B cell (primary cell): ENCODE results near the gene FEM1B. TPM values are rescaled to one million over a fixed set of nuclear protein-coding genes. Genes with fewer than 3 reads are reported as not detected.

Source experiments
- ATAC-seq: fragments of 200-7000 bp; cut with Tn5 transposase; one replicate; pipeline ENCODE4 v1.10.0; 2021; ENCODE audit warnings: low read depth, mild to moderate bottlenecking, moderate number of reproducible peaks, moderate library complexity
- CTCF ChIA-PET: fragments of 350-600 bp; sonication (Branson Sonifier 250); formaldehyde crosslinking; loops from one replicate; lab custom pipeline; 2021; ENCODE audit warnings: antibody characterized with exemption, inconsistent platforms; lab: Charles Lee
- POLR2A ChIA-PET: fragments of 350-600 bp; sonication (Branson Sonifier 250); formaldehyde crosslinking; loops from one replicate; lab custom pipeline; 2021; ENCODE audit warnings: antibody characterized with exemption; lab: Charles Lee
- DNase-seq: peaks from one replicate; pipeline ENCODE4 v3.0.0; 2013
- H2AFZ ChIP-seq: 2 replicates; pipeline ENCODE4 v1.6.1; 2012; ENCODE audit warnings: mild to moderate bottlenecking, low read depth, low read length; ENCODE audit not compliant: insufficient read depth, poor library complexity, severe bottlenecking
- H3K27ac ChIP-seq, 2 donors: 1 replicate in 1 of 2; 2 replicates in 1 of 2; pipeline ENCODE4 v1.5.1; 2012 to 2013; ENCODE audit warnings: low read length in 2 of 2, mild to moderate bottlenecking in 2 of 2, moderate library complexity in 1 of 2
- H3K27me3 ChIP-seq, 4 experiments: fragments of 200-600 bp in 1 of 4; sonication (generic) in 1 of 4; replicated peaks in 1 of 4; 1 replicate in 2 of 4; 2 replicates in 2 of 4; pipeline versions ENCODE4 v1.6.1 to v1.7.0; 2013 to 2016; ENCODE audit warnings: low read length in 3 of 4, mild to moderate bottlenecking in 2 of 4, mixed read lengths in 1 of 4, moderate library complexity in 1 of 4; ENCODE audit not compliant: insufficient read depth in 4 of 4, control insufficient read depth in 3 of 4; ENCODE audit errors: control extremely low read depth in 1 of 4
- H3K36me3 ChIP-seq, 2 experiments: replicated peaks in 1 of 2; 1 replicate in 1 of 2; 2 replicates in 1 of 2; pipeline versions ENCODE4 v1.6.1 to v1.7.1; 2013; ENCODE audit warnings: low read length in 1 of 2; ENCODE audit not compliant: insufficient read depth in 2 of 2, control insufficient read depth in 1 of 2; ENCODE audit errors: control extremely low read depth in 1 of 2, extremely low read depth in 1 of 2
- H3K4me1 ChIP-seq, 2 donors: fragments of 200-600 bp in 1 of 2; sonication (generic) in 1 of 2; 1 replicate in 1 of 2; 2 replicates in 1 of 2; pipeline versions ENCODE4 v1.5.1 to v1.6.1; 2013 to 2017; ENCODE audit warnings: low read length in 2 of 2; ENCODE audit not compliant: control insufficient read depth in 2 of 2, insufficient read depth in 2 of 2
- H3K4me2 ChIP-seq: replicated peaks from 2 replicates; pipeline ENCODE3; 2012; ENCODE audit warnings: mild to moderate bottlenecking, low read depth, low read length; ENCODE audit not compliant: poor library complexity, severe bottlenecking
- H3K4me3 ChIP-seq, 5 experiments: fragments of 200-600 bp in 1 of 5; sonication (generic) in 1 of 5; 1 replicate in 3 of 5; 2 replicates in 2 of 5; pipeline versions ENCODE4 v1.5.1 to v1.7.0; 2011 to 2016; ENCODE audit warnings: low read length in 4 of 5, mild to moderate bottlenecking in 4 of 5, low read depth in 2 of 5, control low read depth in 1 of 5, moderate library complexity in 1 of 5; ENCODE audit not compliant: insufficient read depth in 1 of 5; ENCODE audit errors: control extremely low read depth in 1 of 5, extremely low read depth in 1 of 5
- H3K79me2 ChIP-seq: fragments of 200-600 bp; sonication (generic); one replicate; pipeline ENCODE4 v1.6.0; 2016; ENCODE audit warnings: low read length; ENCODE audit not compliant: control insufficient read depth, insufficient read depth
- H3K9ac ChIP-seq: fragments of 200-600 bp; sonication (generic); 2 replicates; pipeline ENCODE4 v1.6.1; 2017; ENCODE audit warnings: mild to moderate bottlenecking, low read length, moderate library complexity
- H3K9me3 ChIP-seq, 3 donors: one replicate each; pipeline versions ENCODE4 v1.6.1 to v1.7.1; 2013; ENCODE audit warnings: low read length in 2 of 3; ENCODE audit not compliant: control insufficient read depth in 2 of 3, insufficient read depth in 1 of 3; ENCODE audit errors: control extremely low read depth in 1 of 3
- H4K20me1 ChIP-seq: 2 replicates; pipeline ENCODE4 v1.6.0; 2012; ENCODE audit warnings: mild to moderate bottlenecking, low read length; ENCODE audit not compliant: insufficient read depth, control insufficient read depth, poor library complexity, severe bottlenecking
- H3K27ac Mint-ChIP-seq: one replicate; pipeline ENCODE4 v1.8.0; 2021; ENCODE audit warnings: mixed read lengths
- H3K27me3 Mint-ChIP-seq: one replicate; pipeline ENCODE4 v1.8.0; 2021; ENCODE audit warnings: mixed read lengths
- H3K4me1 Mint-ChIP-seq: one replicate; pipeline ENCODE4 v1.8.0; 2021; ENCODE audit warnings: mixed read lengths
- H3K4me3 Mint-ChIP-seq: one replicate; pipeline ENCODE4 v1.8.0; 2021; ENCODE audit warnings: mixed read lengths
- H3K9me3 Mint-ChIP-seq: one replicate; pipeline ENCODE4 v1.8.0; 2022; ENCODE audit warnings: mixed read lengths; ENCODE audit not compliant: insufficient read depth
- EZH2 ChIP-seq: IDR thresholded peaks from 2 replicates; pipeline ENCODE4 v1.6.1; 2012; ENCODE audit warnings: borderline replicate concordance, low read depth, mild to moderate bottlenecking, moderate library complexity, low read length; ENCODE audit not compliant: insufficient read depth, poor library complexity, severe bottlenecking
- WGBS: methylation state at CpG from one replicate; pipeline ENCODE4 v1.1.5; 2013; ENCODE audit warnings: missing lambda C conversion rate; ENCODE audit not compliant: insufficient coverage; 5-methylcytosine and 5-hydroxymethylcytosine counted together
- intact Hi-C: fragments of 100-400 bp; cut with micrococcal nuclease; formaldehyde crosslinking; loops from one replicate; pipeline ENCODE4 v1.10.0; 2022
- polyA plus RNA-seq: library from polyadenylated mRNA; depleted of rRNA; stranded (reverse); fragments of >200 nt; gene quantifications from 2 replicates; pipeline ENCODE4 v1.2.3, GENCODE V29; 2012
- total RNA-seq, 2 donors: library from RNA; stranded (reverse); fragments of 120-200 nt in 1 of 2; gene quantifications; 1 replicate in 1 of 2; 2 replicates in 1 of 2; pipeline versions ENCODE4 v1.2.3 to v1.2.4, GENCODE V29; 2013 to 2022
- TF ChIP-seq, protein P1 (sequence below): fragments of 200-600 bp; IDR thresholded peaks from one replicate; pipeline ENCODE4 v1.8.0; 2022; ENCODE audit warnings: antibody characterized with exemption, mild to moderate bottlenecking

The FEM1B gene
- total and polyA plus RNA-seq, 2 donors (not counting 1 experiment from before 2014, with no cell fraction given) = 13.8 to 52.4 TPM

DNA sequence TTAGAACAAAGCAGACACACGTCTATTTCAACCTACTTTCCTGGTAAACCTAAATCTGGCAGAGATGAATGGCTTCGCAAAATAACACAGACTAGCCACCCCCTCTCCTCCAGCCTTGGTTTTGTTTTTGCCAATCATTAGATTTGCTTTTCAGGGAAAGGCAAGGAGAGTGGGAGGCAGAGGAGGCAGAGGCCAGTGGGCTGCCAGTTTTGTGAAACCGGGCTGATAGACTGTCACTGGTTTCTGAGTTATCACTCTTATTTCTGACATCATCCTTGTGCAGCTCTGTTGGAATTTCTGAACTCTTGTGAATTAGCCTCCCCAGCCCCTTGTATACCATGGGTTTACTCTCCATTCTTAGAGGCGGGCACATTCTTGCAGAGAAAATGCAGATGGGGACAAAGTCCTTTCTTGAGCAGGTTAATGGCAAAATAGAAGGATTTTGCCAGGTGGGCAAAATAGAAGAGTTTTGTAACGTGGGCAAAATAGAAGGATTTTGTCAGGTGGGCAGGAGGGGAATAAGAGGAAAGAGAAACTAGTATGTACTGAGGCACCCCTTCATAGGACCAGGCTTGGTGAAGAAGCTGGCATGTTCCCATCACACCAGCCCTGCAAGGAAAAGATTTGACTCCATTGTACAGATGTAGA lies 3.2 kb upstream of the FEM1B start:
- Histone ChIP-seq H3K4me1 (peaks cover 14 to 18% of the 10 kb centered on the region in 2 donors), H3K27me3 (no peaks in the 10 kb centered on the region), H3K9me3 (no peaks in the 10 kb centered on the region), H3K4me2 (no peak overlapping the region), H4K20me1 (peaks cover 9% of the 10 kb centered on the region), H3K79me2 (peaks cover 12% of the 10 kb centered on the region), H3K4me3 (no peak overlapping the region), H2AFZ (no peak overlapping the region), H3K9ac (no peak overlapping the region), H3K27ac (no peak overlapping the region), H3K36me3 (no peaks in the 10 kb centered on the region)
- Mint-ChIP-seq H3K27me3 (no peaks in the 10 kb centered on the region), H3K27ac (no peak overlapping the region), H3K4me1 (peaks cover 25% of the 10 kb centered on the region), H3K9me3 (no peaks in the 10 kb centered on the region), H3K4me3 (no peak overlapping the region)
- intact Hi-C loops = no loop called here
- DNase-seq (no peak), ATAC-seq (no peak)
- 52% methylated on average over 2 of the region's 5 CpGs for WGBS
- POLR2A ChIA-PET = no interaction called here
- TF ChIP-seq, protein P1, sequence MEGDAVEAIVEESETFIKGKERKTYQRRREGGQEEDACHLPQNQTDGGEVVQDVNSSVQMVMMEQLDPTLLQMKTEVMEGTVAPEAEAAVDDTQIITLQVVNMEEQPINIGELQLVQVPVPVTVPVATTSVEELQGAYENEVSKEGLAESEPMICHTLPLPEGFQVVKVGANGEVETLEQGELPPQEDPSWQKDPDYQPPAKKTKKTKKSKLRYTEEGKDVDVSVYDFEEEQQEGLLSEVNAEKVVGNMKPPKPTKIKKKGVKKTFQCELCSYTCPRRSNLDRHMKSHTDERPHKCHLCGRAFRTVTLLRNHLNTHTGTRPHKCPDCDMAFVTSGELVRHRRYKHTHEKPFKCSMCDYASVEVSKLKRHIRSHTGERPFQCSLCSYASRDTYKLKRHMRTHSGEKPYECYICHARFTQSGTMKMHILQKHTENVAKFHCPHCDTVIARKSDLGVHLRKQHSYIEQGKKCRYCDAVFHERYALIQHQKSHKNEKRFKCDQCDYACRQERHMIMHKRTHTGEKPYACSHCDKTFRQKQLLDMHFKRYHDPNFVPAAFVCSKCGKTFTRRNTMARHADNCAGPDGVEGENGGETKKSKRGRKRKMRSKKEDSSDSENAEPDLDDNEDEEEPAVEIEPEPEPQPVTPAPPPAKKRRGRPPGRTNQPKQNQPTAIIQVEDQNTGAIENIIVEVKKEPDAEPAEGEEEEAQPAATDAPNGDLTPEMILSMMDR = no peak
- TF ChIP-seq EZH2 = no peak
- CTCF ChIA-PET = interaction anchor here (1.0 kb wide), 1 partner anchor 20 kb away, joined by 6 read pairs; no protein-coding TSS in a partner anchor

DNA sequence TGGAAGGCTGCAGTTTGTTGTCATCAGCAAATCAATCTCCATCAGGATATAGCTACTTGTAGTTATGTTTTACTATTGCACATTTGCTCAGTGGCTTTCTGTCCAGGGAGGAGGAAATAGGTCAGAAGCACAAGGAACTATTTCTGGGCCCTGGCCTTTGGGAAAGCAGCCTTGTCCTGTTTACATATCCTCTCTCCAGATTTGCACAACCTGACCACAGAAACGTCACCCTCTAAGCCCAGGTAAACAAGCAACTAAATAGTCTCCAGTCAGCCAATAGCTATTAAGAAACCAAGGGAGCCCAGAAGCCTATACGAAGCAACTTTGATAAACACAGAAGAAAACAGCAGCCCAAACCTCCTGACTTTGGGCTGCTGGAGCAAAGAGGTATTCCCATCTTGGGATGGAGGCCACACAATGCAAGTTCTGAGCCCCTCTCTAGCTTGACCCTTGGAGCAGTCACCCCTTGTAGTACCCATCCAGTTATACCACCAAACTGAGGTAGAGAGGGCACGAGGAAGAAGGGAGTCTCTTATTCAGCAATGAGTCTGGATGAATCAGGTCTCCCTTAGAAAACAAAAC lies 2.3 kb upstream of the FEM1B start:
- no peak overlapping the region for H3K4me2 ChIP-seq
- WGBS = 85% methylated on average over 2 of the region's 3 CpGs
- H3K4me3 ChIP-seq = no peak overlapping the region
- TF ChIP-seq EZH2 = no peak
- TF ChIP-seq, protein P1 = no peak
- DNase-seq (no peak), ATAC-seq (no peak)
- Mint-ChIP-seq H3K27me3 (no peaks in the 10 kb centered on the region), H3K9me3 (no peaks in the 10 kb centered on the region), H3K4me3 (peak overlapping the region; percentile 60), H3K4me1 (peaks cover 35% of the 10 kb centered on the region), H3K27ac (peak overlapping the region; percentile 98)
- peaks cover 21% of the 10 kb centered on the region for H3K79me2 ChIP-seq
- intact Hi-C loops = loop anchor here (5.0 kb wide), 5 partner anchors 223 to 733 kb away; partner anchors contain the start of genes MAP2K5 and PIAS1
- peaks cover 18% of the 10 kb centered on the region for H4K20me1 ChIP-seq
- no peaks in the 10 kb centered on the region for H3K9me3 ChIP-seq
- no peak overlapping the region for H3K9ac ChIP-seq
- peaks cover 23 to 25% of the 10 kb centered on the region in 2 donors for H3K4me1 ChIP-seq
- POLR2A ChIA-PET = no interaction called here
- H2AFZ ChIP-seq = no peak overlapping the region
- H3K27me3 ChIP-seq = no peaks in the 10 kb centered on the region
- H3K36me3 ChIP-seq = no peaks in the 10 kb centered on the region
- CTCF ChIA-PET = interaction anchor here (1.0 to 1.1 kb wide), 2 partner anchors 19 to 42 kb away, joined by 3 to 6 read pairs; no protein-coding TSS in a partner anchor
- H3K27ac ChIP-seq = no peak overlapping the region
